Tibial nerve (tissue), 4 donors: Measurements from ENCODE around the gene RAB11A.

ENCODE experiments used
- EP300 ChIP-seq, 2 donors: sonication (generic); formaldehyde crosslinking; IDR thresholded peaks; one replicate each; pipeline ENCODE4 v1.6.1; 2017; ENCODE audit warnings: antibody characterized with exemption in 2 of 2, mild to moderate bottlenecking in 1 of 2
- POLR2A ChIP-seq, 2 donors: fragments of 450-650 bp; IDR thresholded peaks; one replicate each; pipeline ENCODE4 v1.6.1; 2017; ENCODE audit warnings: antibody characterized with exemption in 2 of 2, mild to moderate bottlenecking in 2 of 2, moderate library complexity in 2 of 2
- TF ChIP-seq, protein P1 (sequence below), 5 experiments: fragments of 200-600 bp in 3 of 5; fragments of 450-650 bp in 2 of 5; sonication (generic) in 3 of 5; IDR thresholded peaks; one replicate each; pipeline ENCODE4 v1.5.1; 2016 to 2019; ENCODE audit warnings: antibody characterized with exemption in 5 of 5, mild to moderate bottlenecking in 3 of 5, moderate library complexity in 2 of 5

DNA sequence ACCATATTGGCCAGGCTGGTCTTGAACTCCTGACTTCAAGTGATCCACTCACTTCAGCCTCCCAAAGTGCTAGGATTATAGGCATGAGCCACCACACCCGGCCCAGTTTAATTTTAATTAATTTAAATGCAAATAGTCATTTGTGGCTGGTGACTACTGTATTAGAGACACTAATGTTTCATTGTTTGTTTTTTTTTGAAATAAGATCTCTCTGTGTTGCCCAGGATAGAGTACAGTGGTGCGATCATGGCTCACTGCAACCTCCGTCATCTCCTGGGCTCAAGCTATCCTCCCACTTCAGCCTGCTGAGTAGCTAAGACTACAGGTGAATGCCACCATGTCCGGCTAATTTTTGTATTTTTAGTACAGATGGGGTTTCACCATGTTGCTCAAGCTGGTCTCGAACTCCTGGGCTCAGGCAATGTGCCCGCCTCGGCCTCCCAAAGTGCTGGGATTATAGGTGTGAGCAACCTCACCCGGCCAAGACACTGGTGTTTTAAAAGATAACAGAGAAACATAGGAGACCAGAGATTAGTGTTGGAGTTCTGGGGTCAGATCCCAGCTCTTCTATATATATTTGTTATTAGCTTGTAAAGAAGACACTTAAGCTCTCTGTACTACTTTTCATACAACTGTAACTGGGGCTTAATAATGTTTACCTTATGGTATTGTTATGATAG, 34.5 kb upstream of the RAB11A start:
- TF ChIP-seq, protein P1, sequence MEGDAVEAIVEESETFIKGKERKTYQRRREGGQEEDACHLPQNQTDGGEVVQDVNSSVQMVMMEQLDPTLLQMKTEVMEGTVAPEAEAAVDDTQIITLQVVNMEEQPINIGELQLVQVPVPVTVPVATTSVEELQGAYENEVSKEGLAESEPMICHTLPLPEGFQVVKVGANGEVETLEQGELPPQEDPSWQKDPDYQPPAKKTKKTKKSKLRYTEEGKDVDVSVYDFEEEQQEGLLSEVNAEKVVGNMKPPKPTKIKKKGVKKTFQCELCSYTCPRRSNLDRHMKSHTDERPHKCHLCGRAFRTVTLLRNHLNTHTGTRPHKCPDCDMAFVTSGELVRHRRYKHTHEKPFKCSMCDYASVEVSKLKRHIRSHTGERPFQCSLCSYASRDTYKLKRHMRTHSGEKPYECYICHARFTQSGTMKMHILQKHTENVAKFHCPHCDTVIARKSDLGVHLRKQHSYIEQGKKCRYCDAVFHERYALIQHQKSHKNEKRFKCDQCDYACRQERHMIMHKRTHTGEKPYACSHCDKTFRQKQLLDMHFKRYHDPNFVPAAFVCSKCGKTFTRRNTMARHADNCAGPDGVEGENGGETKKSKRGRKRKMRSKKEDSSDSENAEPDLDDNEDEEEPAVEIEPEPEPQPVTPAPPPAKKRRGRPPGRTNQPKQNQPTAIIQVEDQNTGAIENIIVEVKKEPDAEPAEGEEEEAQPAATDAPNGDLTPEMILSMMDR (IDR thresholded peaks at IDR 0.05), result no peak
- TF ChIP-seq POLR2A (IDR thresholded peaks at IDR 0.05), result no peak
- TF ChIP-seq EP300 (IDR thresholded peaks at IDR 0.05), result no peak
